Lung (tissue), 10 donors: ENCODE measurements around the gene SPDYE17. TPM values are rescaled to one million over a fixed set of nuclear protein-coding genes. Genes with fewer than 3 reads are reported as not detected.
"Not testable (repeated sequence)": the region's sequence is repeated elsewhere in the genome, so short reads cannot be mapped to it uniquely, and the experiment has no call there.

ENCODE experiments used
- ATAC-seq: fragments of 200-7000 bp; cut with Tn5 transposase; one replicate; pipeline ENCODE4 v1.9.1; 2020; ENCODE audit warnings: moderate number of reproducible peaks; ENCODE audit not compliant: insufficient read depth, low FRiP score
- DNase-seq, 3 donors: peaks; one replicate each; pipeline ENCODE4 v3.0.0-alpha.2; 2013 to 2017
- H3K27ac ChIP-seq, 2 donors: one replicate each; pipeline ENCODE4 v1.5.1; 2013; ENCODE audit warnings: mild to moderate bottlenecking in 2 of 2, moderate library complexity in 2 of 2, control low read depth in 1 of 2, inconsistent platforms in 1 of 2, low read depth in 1 of 2, low read length in 1 of 2
- H3K27me3 ChIP-seq, 3 donors: one replicate each; pipeline ENCODE4 v1.5.1; 2013; ENCODE audit warnings: low read length in 2 of 3; ENCODE audit not compliant: control insufficient read depth in 3 of 3, insufficient read depth in 3 of 3
- H3K36me3 ChIP-seq, 4 donors: one replicate each; pipeline ENCODE4 v1.5.1; 2013; ENCODE audit warnings: low read length in 4 of 4, mild to moderate bottlenecking in 1 of 4, moderate library complexity in 1 of 4; ENCODE audit not compliant: control insufficient read depth in 4 of 4, insufficient read depth in 4 of 4
- H3K4me1 ChIP-seq, 5 donors: one replicate each; pipeline ENCODE4 v1.5.1; 2013; ENCODE audit warnings: low read length in 5 of 5, mild to moderate bottlenecking in 2 of 5, moderate library complexity in 1 of 5; ENCODE audit not compliant: control insufficient read depth in 5 of 5, insufficient read depth in 5 of 5
- H3K4me3 ChIP-seq: one replicate; pipeline ENCODE4 v1.5.1; 2013; ENCODE audit warnings: mild to moderate bottlenecking, control low read depth, moderate library complexity
- H3K9ac ChIP-seq, 2 donors: one replicate each; pipeline ENCODE4 v1.5.1; 2013; ENCODE audit warnings: low read length in 2 of 2, control low read depth in 1 of 2; ENCODE audit not compliant: insufficient read depth in 1 of 2
- H3K9me3 ChIP-seq, 4 donors: one replicate each; pipeline ENCODE4 v1.5.1; 2013; ENCODE audit warnings: low read length in 3 of 4, mild to moderate bottlenecking in 1 of 4, moderate library complexity in 1 of 4; ENCODE audit not compliant: control insufficient read depth in 4 of 4, insufficient read depth in 3 of 4
- WGBS, 2 donors: extraction: QIAGEN DNeasy Blood & Tissue Kit; methylation state at CpG; one replicate each; pipeline ENCODE4 v1.1.7; 2013; 5-methylcytosine and 5-hydroxymethylcytosine counted together
- polyA plus RNA-seq, 2 donors: library from polyadenylated mRNA; stranded (reverse); fragments of 200-250 nt; gene quantifications; one replicate each; pipeline ENCODE4 v1.2.1, GENCODE V29; 2013
- total RNA-seq, 2 donors: library from RNA; depleted of rRNA in 1 of 2; stranded (reverse); fragments of >200 nt in 1 of 2; gene quantifications; one replicate each; pipeline ENCODE4 v1.2.1, GENCODE V29; 2014 to 2021
- donor health status: Bipolar disorder and iron deficiency.
- donor health status: healthy.
- donor health status: DM: yes; HTN: yes; CAD: no.

SPDYE17 gene
- total and polyA plus RNA-seq, 4 donors = not detected

GRCh38 chr7:76990202-76990601, 42.0 kb downstream of the SPDYE17 start:
- H3K4me3 ChIP-seq, H3K9me3 ChIP-seq, H3K36me3 ChIP-seq, H3K9ac ChIP-seq, H3K27me3 ChIP-seq, DNase-seq, ATAC-seq, H3K4me1 ChIP-seq, H3K27ac ChIP-seq: not testable (repeated sequence)
- WGBS, 2 donors = 95 to 100% methylated on average over 6 to 7 of the region's 12 CpGs

GRCh38 chr7:76985924-76986717, 46.0 kb downstream of the SPDYE17 start:
- not testable (repeated sequence) for H3K27ac ChIP-seq, H3K27me3 ChIP-seq, H3K36me3 ChIP-seq, H3K4me3 ChIP-seq, H3K9ac ChIP-seq, H3K4me1 ChIP-seq, DNase-seq, H3K9me3 ChIP-seq
- ATAC-seq = peak; percentile 30
- WGBS, 2 donors = 85% methylated on average over 8 to 11 of the region's 16 CpGs

- not testable (repeated sequence) for H3K27ac ChIP-seq, H3K9me3 ChIP-seq, H3K27me3 ChIP-seq, ATAC-seq, DNase-seq, H3K9ac ChIP-seq, H3K4me1 ChIP-seq, H3K4me3 ChIP-seq
- WGBS, 2 donors = no CpG with 5 or more reads among the region's 5 CpGs
- peaks cover 0 to 13% (median 2%) of the 10 kb centered on the region in 4 donors for H3K36me3 ChIP-seq
These were observed 47.4 kb downstream of the SPDYE17 start for GRCh38 chr7:76984784-76985136.

- H3K27me3 ChIP-seq, H3K27ac ChIP-seq, DNase-seq, H3K4me3 ChIP-seq, H3K9me3 ChIP-seq, H3K4me1 ChIP-seq, ATAC-seq, H3K9ac ChIP-seq: not testable (repeated sequence)
- peaks cover 0 to 13% (median 2%) of the 10 kb centered on the region in 4 donors for H3K36me3 ChIP-seq
- WGBS, 2 donors = 77% methylated on average over 4 of the region's 19 CpGs; no CpG with 5 or more reads in 1 of the 2 donors
These were observed 48.0 kb downstream of the SPDYE17 start for GRCh38 chr7:76983937-76984783.

GRCh38 chr7:76983333-76983732, 48.8 kb downstream of the SPDYE17 start:
- H3K4me3 ChIP-seq, DNase-seq, ATAC-seq, H3K9ac ChIP-seq, H3K27ac ChIP-seq, H3K27me3 ChIP-seq, H3K9me3 ChIP-seq, H3K4me1 ChIP-seq: not testable (repeated sequence)
- 97 to 100% methylated on average over 1 to 2 of the region's 5 CpGs for WGBS, 2 donors
- peaks cover 0 to 16% (median 2%) of the 10 kb centered on the region in 4 donors for H3K36me3 ChIP-seq

GRCh38 chr7:76982501-76982900, 49.7 kb downstream of the SPDYE17 start:
- H3K4me3 ChIP-seq, H3K27ac ChIP-seq, DNase-seq, ATAC-seq, H3K4me1 ChIP-seq, H3K27me3 ChIP-seq, H3K9ac ChIP-seq, H3K9me3 ChIP-seq: not testable (repeated sequence)
- H3K36me3 ChIP-seq = peaks cover 0 to 16% (median 2%) of the 10 kb centered on the region in 4 donors
- 56 to 98% methylated on average over 2 to 7 of the region's 10 CpGs for WGBS, 2 donors

- H3K27ac ChIP-seq, ATAC-seq, H3K4me3 ChIP-seq, H3K9ac ChIP-seq, H3K27me3 ChIP-seq, DNase-seq, H3K4me1 ChIP-seq, H3K9me3 ChIP-seq: not testable (repeated sequence)
- peaks cover 0 to 16% (median 2%) of the 10 kb centered on the region in 4 donors for H3K36me3 ChIP-seq
- WGBS, 2 donors = 95% methylated on average over 11 to 26 of the region's 26 CpGs
These were observed 50.8 kb downstream of the SPDYE17 start for GRCh38 chr7:76981187-76981970.
